Measurements from ENCODE around the gene KNOP1. TPM values are rescaled to one million over a fixed set of nuclear protein-coding genes. Genes with fewer than 3 reads are reported as not detected.

KNOP1 gene
- total RNA-seq, 1 experiment from 2014 or later: 93.9 TPM

- Histone ChIP-seq H4K5ac (ENCODE audit: insufficient read length, low read depth, low read length) (no peak overlapping the region), H3K27me3 (ENCODE audit: insufficient read depth, low read length) (no peaks in the 10 kb centered on the region)
These were observed 55.7 kb downstream of the KNOP1 start for GRCh38 chr16:19662351-19662750.

More at GRCh38 chr16:19662351-19662750, 55.7 kb downstream of the KNOP1 start:
- H3K27ac Mint-ChIP-seq: no peak overlapping the region
- Histone ChIP-seq H2BK20ac (ENCODE audit: low read depth, low read length, poor library complexity, severe bottlenecking) (no peak overlapping the region), H3T11ph (ENCODE audit: low read length) (no peak overlapping the region), H3K14ac (ENCODE audit: insufficient read depth, low read length) (no peak overlapping the region), H2BK5ac (ENCODE audit: insufficient read length, low read length) (no peak overlapping the region), H3K9ac (ENCODE audit: extremely low read depth, insufficient read length, low read length) (no peak overlapping the region), H3K18ac (ENCODE audit: insufficient read length, low read depth, low read length) (no peak overlapping the region), H3K23me2 (ENCODE audit: insufficient read length, low read depth, low read length, poor library complexity, severe bottlenecking) (no peaks in the 10 kb centered on the region), H4K8ac (replicated peaks; ENCODE audit: insufficient read length, low read depth, low read length) (no peak overlapping the region), H2BK12ac (ENCODE audit: insufficient read length, low read depth, low read length) (no peak overlapping the region), H2AK5ac (ENCODE audit: insufficient read length, low read length) (no peak overlapping the region), H2AFZ (ENCODE audit: low read length) (no peak overlapping the region), H3K9me3 (ENCODE audit: control insufficient read depth, low read depth, low read length) (no peaks in the 10 kb centered on the region), H3K27ac (ENCODE audit: insufficient read length, low read depth, low read length) (no peak overlapping the region), H3K4me2 (ENCODE audit: insufficient read depth, insufficient read length, low read length) (no peak overlapping the region), H2BK15ac (ENCODE audit: low read depth, low read length) (no peak overlapping the region), H3K23ac (ENCODE audit: insufficient read length, low read depth, low read length) (no peak overlapping the region), H2BK120ac (ENCODE audit: low read depth, low read length, poor library complexity, severe bottlenecking) (no peak overlapping the region), H4K91ac (ENCODE audit: insufficient read length, low read depth, low read length) (no peak overlapping the region), H3K79me1 (ENCODE audit: insufficient read depth, low read depth, low read length, poor library complexity, severe bottlenecking) (no peaks in the 10 kb centered on the region), H3K4ac (ENCODE audit: low read depth, low read length) (no peak overlapping the region), H3K56ac (ENCODE audit: insufficient read length, low read depth, low read length) (no peak overlapping the region), H4K20me1 (ENCODE audit: control insufficient read depth, insufficient read depth, insufficient read length) (no peaks in the 10 kb centered on the region), H3K79me2 (ENCODE audit: insufficient read depth, low read length) (no peaks in the 10 kb centered on the region), H3K4me1 (ENCODE audit: insufficient read depth, low read length) (no peaks in the 10 kb centered on the region)
- H3K27me3 Mint-ChIP-seq (ENCODE audit: low read depth): no peaks in the 10 kb centered on the region
- peaks cover 17 to 37% (median 33%) of the 10 kb centered on the region in 3 experiments for H3K36me3 Mint-ChIP-seq (ENCODE audit: insufficient read depth in 1 of 3, low read depth in 3 of 3)
- WGBS (ENCODE audit: extremely low coverage, insufficient read length, low lambda C conversion rate): no CpG with 5 or more reads among the region's 7 CpGs
- DNase-seq: no peak
- H3K9me3 Mint-ChIP-seq: peaks cover 14 to 19% of the 10 kb centered on the region in 2 experiments; a peak in 4 of 5 replicates
- no peak for TF ChIP-seq CTCF (conservative IDR thresholded peaks at IDR 0.05)
- no peak overlapping the region for H3K4me3 Mint-ChIP-seq
- H3K4me1 Mint-ChIP-seq: peaks cover 11 to 20% of the 10 kb centered on the region in 2 experiments
